Left lung (tissue), 10 donors: Measurements from ENCODE around the gene BID. TPM values are rescaled to one million over a fixed set of nuclear protein-coding genes. Genes with fewer than 3 reads are reported as not detected.

Experiments used
- ATAC-seq: fragments of 200-7000 bp; cut with Tn5 transposase; one replicate; pipeline ENCODE4 v1.9.1; 2020; ENCODE audit warnings: moderate library complexity
- DNase-seq, 4 donors: peaks; one replicate each; pipeline ENCODE4 v3.0.0-alpha.2; 2013 to 2020
- H3K27ac ChIP-seq, 2 donors: fragments of 200-600 bp; sonication (generic) in 1 of 2; one replicate each; pipeline versions ENCODE4 v1.5.0 to v1.8.0; 2020 to 2021
- H3K27me3 ChIP-seq, 2 donors: fragments of 200-600 bp; sonication (generic) in 1 of 2; one replicate each; pipeline versions ENCODE4 v1.5.0 to v1.8.0; 2020 to 2021
- H3K36me3 ChIP-seq, 2 donors: fragments of 200-600 bp; sonication (generic) in 1 of 2; one replicate each; pipeline versions ENCODE4 v1.5.0 to v1.8.0; 2020 to 2021
- H3K4me1 ChIP-seq, 2 donors: fragments of 200-600 bp; one replicate each; pipeline ENCODE4 v1.8.0; 2021
- H3K4me3 ChIP-seq, 2 donors: fragments of 200-600 bp; sonication (generic) in 1 of 2; one replicate each; pipeline versions ENCODE4 v1.5.0 to v1.8.0; 2020 to 2021; ENCODE audit warnings: mild to moderate bottlenecking in 1 of 2
- H3K9me3 ChIP-seq, 2 donors: fragments of 200-600 bp; sonication (generic) in 1 of 2; one replicate each; pipeline versions ENCODE4 v1.5.0 to v1.8.0; 2020 to 2021
- CTCF ChIP-seq, 2 donors: fragments of 200-600 bp; sonication (generic) in 1 of 2; IDR thresholded peaks; one replicate each; pipeline versions ENCODE4 v1.5.0 to v1.8.0; 2021; ENCODE audit warnings: antibody characterized with exemption in 2 of 2
- intact Hi-C, 2 donors: fragments of 100-400 bp; cut with DNase I; formaldehyde crosslinking; loops; one replicate each; pipeline versions ENCODE4 v1.11.2 to v1.14.2; 2022
- polyA plus RNA-seq, 6 donors: library from polyadenylated mRNA; unstranded; fragments of 120-200 nt; gene quantifications; one replicate each; pipeline ENCODE4 v1.2.1, GENCODE V29; 2013; ENCODE audit not compliant: insufficient read length in 6 of 6
- total RNA-seq, 2 donors: library from RNA; stranded (reverse); fragmentation: NEBNext Ultra II Directional; extraction: Animal tissue kit (Norgen Biotek cat#: 25700); gene quantifications; one replicate each; pipeline ENCODE4 v1.2.1, GENCODE V29; 2021
- donor health status: DM: no; HTN: yes; CAD: no.
- donor health status: DM: no; HTN: no; CAD: no.

BID gene
- total and polyA plus RNA-seq, 8 donors: 18.1 to 33.5 (median 21.0) TPM

- Histone ChIP-seq H3K4me1 (peaks cover 0 to 7% of the 10 kb centered on the region in 2 donors), H3K36me3 (peaks cover 0 to 29% of the 10 kb centered on the region in 2 donors), H3K27me3 (no peaks in the 10 kb centered on the region), H3K9me3 (no peaks in the 10 kb centered on the region), H3K27ac (no peak overlapping the region), H3K4me3 (no peak overlapping the region)
- no peak for TF ChIP-seq CTCF (IDR thresholded peaks at IDR 0.05)
- peak in 1 of 4 donors; percentile 58 for DNase-seq
- no peak for ATAC-seq
- intact Hi-C loops: no loop called here
These were observed 30.2 kb upstream of the BID start for GRCh38 chr22:17804331-17805080.

DNA sequence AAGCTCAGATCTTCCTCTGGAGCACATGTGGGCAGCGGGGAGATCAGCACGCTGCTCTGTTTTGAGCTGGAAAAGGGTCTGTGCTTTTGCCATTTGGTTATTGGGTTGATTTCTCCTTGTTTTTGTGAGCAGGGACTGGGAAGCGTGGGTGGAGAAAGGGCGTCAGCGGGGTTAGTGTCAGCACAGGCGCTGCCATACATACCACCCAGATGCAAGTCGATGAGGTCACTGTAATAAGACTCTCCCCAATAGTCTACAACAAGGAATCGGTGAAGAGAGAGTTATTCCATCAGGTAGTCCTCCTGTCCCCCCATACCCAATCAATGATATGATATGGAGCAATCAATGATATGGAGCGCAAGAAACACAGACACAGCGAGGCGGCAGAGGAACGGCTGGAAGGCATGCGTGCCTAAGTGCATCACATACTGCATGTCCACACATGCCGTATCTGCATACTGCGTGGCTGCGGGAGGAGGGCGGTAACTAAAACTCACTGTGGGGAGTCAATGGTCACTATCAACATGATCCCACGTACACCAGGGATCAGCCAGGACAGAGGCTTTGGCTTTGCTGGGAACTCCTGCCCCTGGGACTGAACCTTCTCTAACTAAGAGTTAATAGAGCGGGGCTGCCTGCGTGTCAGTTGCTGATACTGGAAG is 29.5 kb upstream of the BID start:
- peaks cover 0 to 21% of the 10 kb centered on the region in 2 donors for H3K36me3 ChIP-seq
- no peak for TF ChIP-seq CTCF (IDR thresholded peaks at IDR 0.05)
- H3K4me1 ChIP-seq: peaks cover 0 to 7% of the 10 kb centered on the region in 2 donors
- H3K27me3 ChIP-seq: no peaks in the 10 kb centered on the region
- H3K9me3 ChIP-seq: no peaks in the 10 kb centered on the region
- intact Hi-C loops: no loop called here
- DNase-seq: peak in 1 of 4 donors; percentile 45
- ATAC-seq: no peak
- H3K4me3 ChIP-seq: no peak overlapping the region
- H3K27ac ChIP-seq: no peak overlapping the region

- intact Hi-C loops: no loop called here
- TF ChIP-seq CTCF (IDR thresholded peaks at IDR 0.05): no peak
- H3K36me3 ChIP-seq: peaks cover 0 to 13% of the 10 kb centered on the region in 2 donors
- H3K27me3 ChIP-seq: no peaks in the 10 kb centered on the region
- peaks cover 0 to 5% of the 10 kb centered on the region in 2 donors for H3K4me1 ChIP-seq
- DNase-seq (no peak), ATAC-seq (no peak)
- H3K9me3 ChIP-seq: no peaks in the 10 kb centered on the region
- no peak overlapping the region for H3K4me3 ChIP-seq
- H3K27ac ChIP-seq: no peak overlapping the region
These were observed 28.6 kb upstream of the BID start for GRCh38 chr22:17802822-17803221.

- intact Hi-C loops: no loop called here
- Histone ChIP-seq H3K27me3 (no peaks in the 10 kb centered on the region), H3K36me3 (peaks cover 0 to 9% of the 10 kb centered on the region in 2 donors), H3K9me3 (no peaks in the 10 kb centered on the region), H3K4me1 (peaks cover 0 to under 1% of the 10 kb centered on the region in 2 donors), H3K27ac (no peak overlapping the region), H3K4me3 (no peak overlapping the region)
- ATAC-seq (no peak), DNase-seq (no peak)
- no peak for TF ChIP-seq CTCF (IDR thresholded peaks at IDR 0.05)
These were observed 28.1 kb upstream of the BID start for GRCh38 chr22:17802411-17802810.
